Right lung (tissue), 5 donors: ENCODE measurements around the gene CHST7. TPM values are rescaled to one million over a fixed set of nuclear protein-coding genes. Genes with fewer than 3 reads are reported as not detected.

Source experiments
- DNase-seq, 2 donors: peaks; one replicate each; pipeline ENCODE4 v3.0.0-alpha.2; 2013
- polyA plus RNA-seq, 5 donors: library from polyadenylated mRNA; unstranded; fragments of 120-200 nt; gene quantifications; one replicate each; pipeline versions ENCODE4 v1.2.1 to v1.2.3, GENCODE V29; 2013; ENCODE audit warnings: inconsistent platforms in 1 of 5, low replicate concordance in 1 of 5; ENCODE audit not compliant: insufficient read length in 5 of 5, insufficient read depth in 1 of 5

The CHST7 gene
- polyA plus RNA-seq, 5 donors, result 3.3 to 6.1 (median 3.9) TPM

- DNase-seq, result no peak
These were observed 73.7 kb downstream of the CHST7 start for GRCh38 chrX:46647251-46647650.

Other genes starting within 250 kb of the CHST7 start
- 10 to 100 TPM in 1 of 5 donors, 1 to 10 TPM in 4; 5.2 to 10.5 (median 7.5) TPM for gene ZNF674, start 28.3 kb upstream of the CHST7 start, polyA plus RNA-seq
- 1 to 10 TPM; 2.3 to 3.2 (median 2.9) TPM for gene SLC9A7, start 185.4 kb downstream of the CHST7 start, polyA plus RNA-seq